ENCODE measurements around the gene DOLPP1.
A peak's percentile ranks its signal among the peaks of the same experiment; 100 is the strongest.
"Not testable (repeated sequence)": the region's sequence is repeated elsewhere in the genome, so short reads cannot be mapped to it uniquely, and the experiment has no call there.

Gene DOLPP1

GRCh38 chr9:129095170-129095667 is 14.3 kb downstream of the DOLPP1 start:
- no peak for DNase-seq

GRCh38 chr9:129095908-129096307 is 15.0 kb downstream of the DOLPP1 start:
- no peak for DNase-seq

GRCh38 chr9:129097671-129098306 is 16.9 kb downstream of the DOLPP1 start:
- no peak for DNase-seq

- no peak for DNase-seq
Measured at GRCh38 chr9:129098328-129098727, 17.4 kb downstream of the DOLPP1 start.

- DNase-seq, result no peak
Measured at GRCh38 chr9:129100383-129101169, 19.7 kb downstream of the DOLPP1 start.

- DNase-seq, result no peak
Measured at GRCh38 chr9:129101279-129101678, 20.4 kb downstream of the DOLPP1 start.

GRCh38 chr9:129102095-129102525 is 21.2 kb downstream of the DOLPP1 start:
- no peak for DNase-seq

GRCh38 chr9:129102791-129103594 is 22.1 kb downstream of the DOLPP1 start:
- DNase-seq, result peak; percentile 79

- DNase-seq, result no peak
Measured at GRCh38 chr9:129103595-129103965, 22.7 kb downstream of the DOLPP1 start.

- DNase-seq, result no peak
Measured at GRCh38 chr9:129104051-129104450, 23.1 kb downstream of the DOLPP1 start.

GRCh38 chr9:129105857-129106694 is 25.2 kb downstream of the DOLPP1 start:
- DNase-seq, result no peak

- DNase-seq, result no peak
Measured at GRCh38 chr9:129107651-129108050, 26.7 kb downstream of the DOLPP1 start.

- DNase-seq, result no peak
Measured at GRCh38 chr9:129108083-129108804, 27.3 kb downstream of the DOLPP1 start.

GRCh38 chr9:129108805-129109536 is 28.1 kb downstream of the DOLPP1 start:
- no peak for DNase-seq

GRCh38 chr9:129109537-129109903 is 28.6 kb downstream of the DOLPP1 start:
- peak; percentile 47 for DNase-seq

- peak; percentile 84 for DNase-seq
Measured at GRCh38 chr9:129109952-129110739, 29.2 kb downstream of the DOLPP1 start.

GRCh38 chr9:129110740-129111527 is 30.0 kb downstream of the DOLPP1 start, which contains the start of the genes CRAT and PTPA:
Gene CRAT (minus strand): TSS chr9:129110793. CDS start chr9:129110509, 284 bp downstream.
Gene PTPA (plus strand): TSS chr9:129111415. CDS start chr9:129111601, 186 bp downstream.
- peak; percentile 97 for DNase-seq

GRCh38 chr9:129111528-129112151 is 30.7 kb downstream of the DOLPP1 start:
- peak; percentile 54 for DNase-seq

GRCh38 chr9:129112526-129112925 is 31.6 kb downstream of the DOLPP1 start:
- not testable (repeated sequence) for DNase-seq
